Ascending aorta (tissue), 2 donors: ENCODE data around the gene SRPK2. TPM values are rescaled to one million over a fixed set of nuclear protein-coding genes. Genes with fewer than 3 reads are reported as not detected.

ENCODE experiments used
- DNase-seq, 2 donors: peaks; one replicate each; pipeline ENCODE4 v3.0.0-alpha.2; 2019; ENCODE audit warnings: low spot score in 2 of 2
- H3K27ac ChIP-seq, 2 donors: fragments of 200-600 bp; sonication (generic); one replicate each; pipeline ENCODE4 v1.5.1; 2016 to 2017; ENCODE audit warnings: mild to moderate bottlenecking in 1 of 2
- H3K27me3 ChIP-seq: fragments of 200-600 bp; sonication (generic); one replicate; pipeline ENCODE4 v1.5.1; 2017
- H3K36me3 ChIP-seq, 2 donors: fragments of 200-600 bp; sonication (generic); one replicate each; pipeline ENCODE4 v1.5.1; 2016
- H3K4me1 ChIP-seq, 2 donors: fragments of 200-600 bp; sonication (generic); one replicate each; pipeline ENCODE4 v1.5.1; 2016 to 2017; ENCODE audit warnings: mild to moderate bottlenecking in 1 of 2
- H3K4me3 ChIP-seq, 2 donors: fragments of 200-600 bp; sonication (generic); one replicate each; pipeline ENCODE4 v1.5.1; 2016 to 2017; ENCODE audit warnings: mild to moderate bottlenecking in 1 of 2
- H3K9me3 ChIP-seq, 2 donors: fragments of 200-600 bp; sonication (generic); one replicate each; pipeline ENCODE4 v1.5.1; 2016
- intact Hi-C: fragments of 100-400 bp; cut with DNase I; formaldehyde crosslinking; loops from one replicate; pipeline ENCODE4 v1.15.1; 2023
- total RNA-seq: library from RNA; depleted of rRNA; stranded (reverse); fragments of >200 nt; gene quantifications from one replicate; pipeline ENCODE4 v1.1.0, GENCODE V29; 2016
- TF ChIP-seq, protein P1 (sequence below), 3 experiments: fragments of 200-600 bp in 2 of 3; fragments of 450-650 bp in 1 of 3; sonication (generic) in 2 of 3; IDR thresholded peaks; one replicate each; pipeline ENCODE4 v1.5.1; 2016 to 2019; ENCODE audit warnings: antibody characterized with exemption in 3 of 3, mild to moderate bottlenecking in 1 of 3, moderate library complexity in 1 of 3

Gene SRPK2
- total RNA-seq, 1 donor from 2014 or later: 26.2 TPM

- no peak overlapping the region for H3K27ac ChIP-seq
- peaks cover 5 to 17% of the 10 kb centered on the region in 2 donors for H3K36me3 ChIP-seq
- TF ChIP-seq, protein P1, sequence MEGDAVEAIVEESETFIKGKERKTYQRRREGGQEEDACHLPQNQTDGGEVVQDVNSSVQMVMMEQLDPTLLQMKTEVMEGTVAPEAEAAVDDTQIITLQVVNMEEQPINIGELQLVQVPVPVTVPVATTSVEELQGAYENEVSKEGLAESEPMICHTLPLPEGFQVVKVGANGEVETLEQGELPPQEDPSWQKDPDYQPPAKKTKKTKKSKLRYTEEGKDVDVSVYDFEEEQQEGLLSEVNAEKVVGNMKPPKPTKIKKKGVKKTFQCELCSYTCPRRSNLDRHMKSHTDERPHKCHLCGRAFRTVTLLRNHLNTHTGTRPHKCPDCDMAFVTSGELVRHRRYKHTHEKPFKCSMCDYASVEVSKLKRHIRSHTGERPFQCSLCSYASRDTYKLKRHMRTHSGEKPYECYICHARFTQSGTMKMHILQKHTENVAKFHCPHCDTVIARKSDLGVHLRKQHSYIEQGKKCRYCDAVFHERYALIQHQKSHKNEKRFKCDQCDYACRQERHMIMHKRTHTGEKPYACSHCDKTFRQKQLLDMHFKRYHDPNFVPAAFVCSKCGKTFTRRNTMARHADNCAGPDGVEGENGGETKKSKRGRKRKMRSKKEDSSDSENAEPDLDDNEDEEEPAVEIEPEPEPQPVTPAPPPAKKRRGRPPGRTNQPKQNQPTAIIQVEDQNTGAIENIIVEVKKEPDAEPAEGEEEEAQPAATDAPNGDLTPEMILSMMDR (IDR thresholded peaks at IDR 0.05): no peak
- H3K4me3 ChIP-seq: no peak overlapping the region
- no peak for DNase-seq
- no peaks in the 10 kb centered on the region for H3K27me3 ChIP-seq
- H3K4me1 ChIP-seq: no peaks in the 10 kb centered on the region
- H3K9me3 ChIP-seq: no peaks in the 10 kb centered on the region
- intact Hi-C loops: no loop called here
Observed at GRCh38 chr7:105131033-105131656, 257.6 kb downstream of the SRPK2 start.

- Histone ChIP-seq H3K36me3 (peaks cover 9 to 22% of the 10 kb centered on the region in 2 donors), H3K4me1 (no peaks in the 10 kb centered on the region), H3K4me3 (no peak overlapping the region), H3K9me3 (no peaks in the 10 kb centered on the region), H3K27me3 (no peaks in the 10 kb centered on the region), H3K27ac (no peak overlapping the region)
- TF ChIP-seq, protein P1 (IDR thresholded peaks at IDR 0.05): no peak
- intact Hi-C loops: no loop called here
- no peak for DNase-seq
Observed at GRCh38 chr7:105130580-105130979, 258.1 kb downstream of the SRPK2 start.

DNA sequence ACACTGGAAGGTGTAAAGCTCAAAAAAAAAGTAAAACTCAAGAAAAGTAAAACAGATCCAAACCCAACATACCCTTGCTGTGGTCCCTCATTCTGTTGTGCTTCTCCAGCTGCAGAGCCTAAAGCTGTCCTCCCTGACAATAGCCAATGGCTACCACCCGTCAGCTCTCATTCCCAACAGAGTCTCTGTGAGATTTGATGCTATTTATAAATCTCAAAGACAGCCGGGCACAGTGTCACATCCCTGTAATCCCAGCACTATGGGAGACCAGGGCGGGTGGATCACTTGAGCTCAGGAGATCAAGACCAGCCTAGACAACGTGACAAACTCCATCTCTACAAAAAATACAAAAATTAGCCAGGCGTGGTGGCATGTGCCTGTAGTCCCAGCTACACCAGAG is 258.7 kb downstream of the SRPK2 start:
- intact Hi-C loops: no loop called here

DNA sequence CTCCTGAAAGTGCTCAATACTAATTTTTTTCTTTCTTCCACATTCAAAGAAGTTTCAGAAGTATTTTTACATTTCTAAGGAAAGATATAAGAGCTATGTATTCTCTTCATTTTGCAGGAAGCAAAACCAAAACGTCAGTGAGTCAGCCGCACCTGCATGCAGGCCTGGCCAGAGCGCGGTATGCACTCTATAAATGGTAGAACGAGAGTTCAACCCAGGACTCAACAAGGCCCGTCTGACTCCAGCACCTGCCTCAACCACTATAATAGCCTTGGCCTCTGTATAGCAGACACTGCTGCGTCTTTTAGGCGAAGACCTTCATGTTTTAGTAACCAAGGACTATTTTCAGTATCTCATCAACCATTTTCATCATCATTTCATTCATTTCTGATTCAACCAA is 261.5 kb downstream of the SRPK2 start:
- Histone ChIP-seq H3K4me3 (no peak overlapping the region), H3K27me3 (no peaks in the 10 kb centered on the region), H3K4me1 (no peaks in the 10 kb centered on the region), H3K27ac (no peak overlapping the region), H3K9me3 (no peaks in the 10 kb centered on the region), H3K36me3 (peaks cover 20% of the 10 kb centered on the region in 2 donors)
- DNase-seq: no peak
- TF ChIP-seq, protein P1 (IDR thresholded peaks at IDR 0.05): no peak
- intact Hi-C loops: no loop called here

More for the DNA sequence above, 258.7 kb downstream of the SRPK2 start:
- H3K4me1 ChIP-seq: no peaks in the 10 kb centered on the region
- no peaks in the 10 kb centered on the region for H3K9me3 ChIP-seq
- no peak for DNase-seq
- H3K27ac ChIP-seq: no peak overlapping the region
- TF ChIP-seq, protein P1 (IDR thresholded peaks at IDR 0.05): no peak
- H3K4me3 ChIP-seq: no peak overlapping the region
- peaks cover 9 to 23% of the 10 kb centered on the region in 2 donors for H3K36me3 ChIP-seq
- H3K27me3 ChIP-seq: no peaks in the 10 kb centered on the region

DNA sequence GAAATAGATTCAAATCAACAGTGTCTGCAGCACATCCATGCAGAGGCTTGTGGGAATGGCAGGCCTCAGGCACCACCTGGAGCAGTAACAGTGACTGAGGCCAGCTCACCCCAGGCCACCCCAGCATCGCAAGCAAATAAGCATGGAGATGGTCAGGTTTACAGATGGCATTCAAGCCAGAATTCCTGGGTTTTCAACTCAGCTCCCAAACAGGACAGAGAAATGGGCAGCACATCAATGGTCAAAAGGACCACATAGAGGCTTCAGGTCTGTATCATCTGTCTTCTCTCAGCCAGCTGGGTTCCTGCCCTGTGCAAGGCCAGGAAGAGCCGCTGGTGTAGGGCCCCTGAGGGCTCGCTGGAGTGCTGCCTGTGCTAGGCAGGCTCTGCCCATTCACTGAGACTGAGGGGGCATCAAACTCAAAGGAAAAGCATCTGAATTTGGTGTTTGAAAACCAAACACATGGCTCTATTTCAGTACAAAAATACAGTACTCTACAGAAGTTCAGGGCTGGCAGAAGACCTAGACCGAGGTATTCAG is 262.2 kb downstream of the SRPK2 start:
- Histone ChIP-seq H3K36me3 (peaks cover 16% of the 10 kb centered on the region in 2 donors), H3K27me3 (no peaks in the 10 kb centered on the region), H3K9me3 (no peaks in the 10 kb centered on the region), H3K27ac (no peak overlapping the region), H3K4me1 (no peaks in the 10 kb centered on the region), H3K4me3 (no peak overlapping the region)
- TF ChIP-seq, protein P1 (IDR thresholded peaks at IDR 0.05): no peak
- no peak for DNase-seq
- intact Hi-C loops: no loop called here
